Measurements from ENCODE around the gene CHSY3.

CHSY3 gene

DNA sequence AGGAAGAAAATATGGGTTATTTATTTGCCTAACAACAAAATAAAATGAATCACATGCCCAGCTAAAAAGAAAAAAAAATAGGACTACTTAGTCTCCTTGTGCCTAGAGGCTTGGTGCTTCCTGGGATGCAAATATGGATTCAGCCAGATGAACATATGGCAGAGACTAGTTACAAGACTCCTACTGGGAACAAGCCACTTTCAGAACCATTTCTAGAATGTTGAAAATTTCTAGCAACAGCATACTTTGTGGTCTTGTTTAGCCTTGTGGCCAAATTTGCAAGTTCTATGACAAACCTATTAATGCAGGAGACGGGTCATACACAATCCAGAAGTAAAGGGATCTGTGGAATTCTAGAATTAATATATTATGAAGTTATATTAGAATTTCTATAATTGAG is 198.7 kb downstream of the CHSY3 start:
- FAIRE-seq = no peak

DNA sequence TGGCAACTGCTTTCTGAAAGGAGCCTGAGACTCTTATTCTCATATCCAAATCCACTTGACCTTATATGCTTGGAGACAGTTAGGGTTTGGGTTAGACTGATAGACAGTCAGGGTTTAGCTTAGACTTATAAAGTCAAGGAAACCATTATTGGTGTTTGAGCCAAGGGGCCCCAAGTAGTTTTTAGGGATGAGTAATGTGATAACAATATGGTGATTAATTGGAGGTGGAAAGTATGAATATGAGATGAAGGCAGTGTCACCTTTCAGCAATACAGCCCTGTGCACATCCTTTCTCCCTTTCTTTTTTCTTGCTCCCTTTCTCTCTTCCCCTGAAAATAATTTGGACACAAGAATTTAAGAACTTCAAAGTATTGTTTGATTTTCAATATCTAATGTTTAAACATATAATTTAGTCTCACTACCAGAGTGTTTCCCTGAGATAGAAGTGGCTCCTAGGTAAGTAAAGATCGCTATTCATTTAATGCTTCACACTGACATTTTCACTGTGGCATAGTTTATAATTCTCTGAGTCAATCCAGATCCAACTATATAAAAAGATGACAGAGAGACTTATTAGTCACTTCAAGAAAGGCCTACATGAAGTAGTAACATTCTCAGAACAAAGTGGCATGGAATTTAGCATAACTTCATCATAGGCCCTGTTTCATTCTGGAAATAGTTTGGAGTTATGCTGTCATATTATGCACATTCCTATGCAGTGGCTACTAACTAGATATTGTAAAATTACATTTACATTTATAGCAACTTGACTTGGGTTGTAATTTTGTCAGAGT is 200.8 kb downstream of the CHSY3 start:
- no peak for FAIRE-seq

DNA sequence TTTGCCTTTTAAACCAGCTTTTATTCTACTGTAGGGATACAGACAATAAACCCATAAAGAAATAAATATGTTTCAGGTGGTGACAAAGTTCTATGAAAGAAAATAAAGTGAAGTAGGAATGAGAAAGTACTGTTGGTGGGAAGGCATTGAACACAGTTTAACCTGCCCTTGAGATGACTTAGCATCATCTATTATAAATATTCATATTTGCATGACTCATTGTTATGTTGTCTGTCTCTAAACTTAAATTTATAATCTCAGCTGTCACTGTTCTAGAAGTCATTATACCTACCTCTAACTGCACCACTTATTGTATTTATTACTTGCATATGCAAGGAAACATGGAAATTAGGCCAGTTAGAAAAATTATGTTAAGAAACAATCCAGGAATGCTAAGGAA is 202.2 kb downstream of the CHSY3 start:
- FAIRE-seq = no peak

DNA sequence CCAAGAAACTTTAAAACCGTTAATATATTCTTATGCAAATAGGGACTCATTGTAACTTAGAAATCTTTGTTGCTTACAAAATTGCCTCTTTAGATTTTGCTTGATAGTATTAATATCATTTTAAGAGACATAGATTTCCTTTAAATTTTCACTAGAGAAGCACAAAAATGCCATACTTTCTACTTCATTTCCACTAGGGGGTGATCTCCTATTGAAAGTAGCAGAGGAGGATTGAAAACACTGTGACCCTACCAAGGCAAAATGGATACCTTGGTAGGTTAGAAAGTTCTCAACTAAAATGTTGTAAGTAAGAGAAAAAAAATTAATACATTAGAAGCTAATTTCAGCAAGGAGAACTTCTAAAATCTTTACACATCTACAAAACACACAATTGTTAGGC is 204.9 kb downstream of the CHSY3 start:
- FAIRE-seq = peak; percentile 65

DNA sequence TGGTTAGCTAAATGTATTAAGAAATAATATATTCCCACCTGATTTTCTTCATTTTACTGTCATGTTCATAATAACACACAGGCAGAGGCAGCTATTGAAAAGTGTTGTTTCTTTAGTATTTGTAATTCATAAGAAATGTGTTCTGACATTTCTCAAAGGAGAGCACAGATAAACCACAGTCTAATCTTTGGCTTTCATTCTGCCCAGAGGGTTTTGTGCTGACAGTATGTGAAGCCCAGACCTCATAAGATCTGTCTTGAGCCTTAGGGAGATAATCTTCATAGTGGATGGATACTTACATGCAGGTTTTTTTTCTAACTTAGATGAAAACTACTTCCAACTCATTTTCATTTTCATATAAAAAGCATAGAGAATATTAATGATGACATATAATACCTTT is 206.1 kb downstream of the CHSY3 start:
- FAIRE-seq = no peak

DNA sequence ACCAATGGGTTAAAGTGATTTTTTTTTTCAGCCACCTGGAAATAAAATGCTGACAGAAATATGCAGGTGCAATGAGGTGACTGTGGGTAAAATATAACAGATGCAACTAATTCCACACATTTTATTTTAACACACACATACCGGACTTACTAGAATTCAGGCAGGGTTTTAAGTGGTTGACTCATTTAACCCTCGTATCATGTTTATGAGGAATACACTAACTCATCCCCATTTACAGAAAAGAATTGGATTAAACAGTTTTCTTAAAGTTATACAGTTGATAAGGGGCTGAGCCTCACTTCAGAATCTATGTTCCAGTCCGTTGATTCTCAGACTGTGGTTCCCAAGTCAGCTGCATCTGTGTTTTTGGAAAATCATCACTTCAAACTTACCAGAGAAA is 207.5 kb downstream of the CHSY3 start:
- no peak for FAIRE-seq

DNA sequence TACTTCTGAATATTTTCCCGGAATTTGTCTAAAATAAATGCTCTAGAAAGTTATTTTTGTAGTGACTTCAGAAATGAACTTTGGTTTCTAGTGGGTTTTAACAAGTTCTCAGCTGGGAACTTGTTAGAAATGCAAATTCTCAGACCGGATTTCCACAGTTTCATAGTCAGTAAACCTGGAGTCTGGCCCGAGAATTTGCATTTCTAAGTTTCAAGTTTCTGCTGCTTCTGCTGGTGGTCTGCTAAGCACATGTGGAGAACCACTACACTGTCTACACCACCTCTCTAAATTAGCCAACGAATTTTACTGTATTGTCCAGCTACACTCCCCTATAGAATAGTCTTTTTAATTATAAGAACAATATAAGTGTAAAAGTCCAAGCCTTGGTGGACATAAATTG is 208.0 kb downstream of the CHSY3 start:
- FAIRE-seq = no peak

DNA sequence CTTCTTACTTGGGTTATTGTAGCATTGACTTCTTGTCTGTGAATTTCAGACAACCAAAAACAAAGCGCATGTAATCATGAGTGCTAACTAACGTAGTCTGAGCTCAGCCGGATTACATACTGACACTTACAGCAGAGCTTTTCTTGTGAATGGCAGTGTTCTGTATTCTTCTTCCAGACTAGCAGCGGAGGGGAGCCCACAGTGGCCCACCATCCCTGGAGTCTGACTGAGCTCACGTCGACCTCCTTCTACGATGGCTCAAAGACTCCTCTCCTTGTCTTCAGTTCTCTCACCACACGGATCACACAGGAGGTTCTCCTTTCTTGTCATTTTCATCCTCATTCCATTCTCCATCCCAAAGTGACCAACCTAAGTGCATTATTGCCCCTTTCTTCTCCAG is 211.4 kb downstream of the CHSY3 start:
- FAIRE-seq = no peak

DNA sequence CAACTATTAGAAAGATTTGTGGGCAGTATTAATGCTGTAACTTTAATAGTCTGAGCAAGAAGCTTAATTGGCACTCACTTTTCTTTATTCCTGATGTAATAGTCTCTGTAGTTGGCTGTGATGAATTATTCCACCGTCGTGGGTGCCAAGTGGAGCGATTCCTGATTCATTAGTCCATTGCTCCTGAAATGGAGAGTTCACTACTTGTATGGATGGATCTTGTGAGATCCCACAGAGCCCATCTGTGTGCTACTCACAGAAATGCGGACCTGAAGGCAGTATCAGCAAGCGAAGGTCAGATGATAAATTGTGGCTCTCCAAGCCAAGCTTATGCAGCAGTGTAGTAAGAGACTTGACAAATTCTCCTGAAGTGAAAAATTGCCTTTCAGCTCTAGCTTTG is 212.2 kb downstream of the CHSY3 start:
- no peak for FAIRE-seq

DNA sequence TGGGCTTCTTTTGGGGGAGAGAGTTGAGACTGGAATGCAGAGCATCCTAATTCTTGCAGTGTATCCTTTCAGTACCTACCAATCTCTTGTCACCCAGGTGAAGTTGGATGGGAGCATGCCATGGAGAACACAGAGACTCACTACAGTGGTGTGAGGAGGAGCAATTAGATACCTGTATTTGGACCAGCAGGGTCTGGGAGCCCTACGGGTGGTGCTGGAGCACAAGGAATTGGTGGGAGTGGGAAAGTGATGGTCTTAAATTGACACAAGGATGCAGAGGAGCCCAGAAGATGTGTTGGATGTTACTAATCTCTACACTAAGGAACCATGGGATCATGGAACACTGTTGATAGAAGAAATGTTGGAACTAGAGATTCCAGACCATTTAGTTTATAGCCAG is 212.7 kb downstream of the CHSY3 start:
- no peak for FAIRE-seq

DNA sequence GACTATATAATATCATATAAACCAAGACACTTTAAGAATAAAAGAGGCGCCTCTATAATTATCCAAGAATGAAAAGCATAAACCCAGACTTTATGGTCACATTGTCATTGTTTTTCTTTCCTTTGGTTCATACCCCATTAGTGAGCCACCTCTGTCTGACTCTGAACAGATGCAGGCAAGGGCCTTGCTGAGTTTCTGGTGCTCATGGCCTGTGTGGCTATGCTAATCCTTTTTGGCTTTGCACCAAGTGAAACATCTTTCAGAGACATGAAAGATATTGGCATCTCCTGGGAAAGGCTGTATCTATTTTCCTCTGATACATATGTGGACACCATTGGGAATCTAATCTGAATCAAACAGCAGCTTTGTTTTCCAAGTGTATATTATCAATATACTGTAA is 222.5 kb downstream of the CHSY3 start:
- no peak for FAIRE-seq

DNA sequence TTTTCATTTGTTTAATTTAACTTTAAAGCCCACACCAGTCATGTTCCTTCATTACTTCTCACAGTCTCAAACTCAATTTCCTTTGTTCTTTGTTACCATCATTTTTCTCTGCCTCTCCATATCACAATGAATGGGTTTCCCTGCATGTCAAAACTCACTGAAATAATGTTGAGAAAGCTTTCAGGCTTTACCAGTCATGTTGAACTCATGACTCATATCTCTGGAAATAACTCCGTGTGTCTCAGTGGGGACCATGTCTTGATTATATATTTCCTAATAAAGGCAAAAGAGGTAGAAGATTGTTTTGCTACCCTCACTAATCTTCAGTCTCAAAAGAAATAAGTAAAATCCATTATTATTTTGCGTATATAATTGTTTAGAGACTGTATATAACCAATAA is 231.2 kb downstream of the CHSY3 start:
- FAIRE-seq = no peak

DNA sequence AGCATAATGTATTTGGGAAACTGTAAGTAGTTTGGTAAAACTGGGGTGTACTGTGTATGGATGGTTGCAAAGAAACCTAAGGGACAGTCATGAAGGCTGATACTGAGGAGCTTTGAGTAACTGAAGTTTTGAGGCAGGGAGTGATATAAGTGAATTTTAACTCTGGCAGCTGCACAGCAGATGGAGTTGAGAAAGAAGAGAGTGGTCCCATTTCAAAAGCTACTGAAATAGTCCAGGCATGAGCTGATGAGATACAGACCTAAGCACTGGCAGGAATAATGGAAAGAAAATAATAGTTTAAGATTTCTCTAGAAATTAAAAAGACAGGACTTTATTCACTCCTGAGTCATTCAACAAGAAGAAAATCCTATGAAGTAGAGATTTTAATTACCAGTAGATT is 232.0 kb downstream of the CHSY3 start:
- no peak for FAIRE-seq

DNA sequence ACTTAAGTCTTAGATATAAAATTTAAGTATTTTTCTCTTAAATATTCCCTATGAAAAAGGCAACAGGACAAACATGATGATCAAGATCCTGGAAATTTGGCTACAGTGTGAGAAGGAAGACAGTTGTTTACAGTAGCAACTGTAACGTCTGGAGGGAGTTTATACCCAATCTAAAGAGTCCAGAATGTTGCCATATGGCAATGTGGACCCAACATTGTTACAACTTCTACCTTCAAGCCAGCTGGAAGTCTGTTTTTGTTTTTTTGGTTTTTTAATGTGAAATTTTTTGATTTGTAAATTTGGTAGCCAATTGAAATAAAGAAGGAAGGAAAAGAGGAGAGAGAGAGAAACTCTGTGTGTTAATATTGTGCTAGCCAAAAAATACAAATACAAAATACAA is 233.4 kb downstream of the CHSY3 start:
- no peak for FAIRE-seq

DNA sequence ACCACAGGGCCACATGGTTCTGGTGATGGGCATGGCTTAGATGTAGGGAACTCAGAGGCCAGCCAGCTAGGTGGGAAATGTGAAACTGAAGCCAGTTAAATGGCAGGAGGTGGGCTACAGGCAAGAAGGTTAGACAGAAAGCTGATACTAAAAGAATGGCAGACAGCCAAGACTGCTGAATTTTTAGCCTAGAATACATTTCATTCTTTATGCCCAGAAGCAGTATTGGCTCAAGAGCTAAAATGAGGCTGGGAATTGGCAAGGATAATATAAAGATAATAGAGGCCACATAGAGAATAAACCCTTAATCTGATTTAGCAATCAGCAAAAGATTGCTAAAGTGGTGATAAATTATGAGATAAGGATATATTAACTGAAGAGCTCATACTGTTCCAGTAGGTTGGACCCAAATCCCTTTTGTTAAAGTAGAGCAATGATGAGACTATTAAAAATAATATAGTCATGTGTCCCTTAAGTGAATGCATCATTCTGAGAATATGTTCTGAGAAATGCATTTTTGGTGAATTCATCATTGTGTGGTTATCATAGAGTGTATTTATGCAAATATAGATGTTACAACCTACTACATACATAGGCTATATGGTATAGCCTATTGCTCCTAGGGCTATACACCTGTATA is 234.3 kb downstream of the CHSY3 start:
- no peak for FAIRE-seq

DNA sequence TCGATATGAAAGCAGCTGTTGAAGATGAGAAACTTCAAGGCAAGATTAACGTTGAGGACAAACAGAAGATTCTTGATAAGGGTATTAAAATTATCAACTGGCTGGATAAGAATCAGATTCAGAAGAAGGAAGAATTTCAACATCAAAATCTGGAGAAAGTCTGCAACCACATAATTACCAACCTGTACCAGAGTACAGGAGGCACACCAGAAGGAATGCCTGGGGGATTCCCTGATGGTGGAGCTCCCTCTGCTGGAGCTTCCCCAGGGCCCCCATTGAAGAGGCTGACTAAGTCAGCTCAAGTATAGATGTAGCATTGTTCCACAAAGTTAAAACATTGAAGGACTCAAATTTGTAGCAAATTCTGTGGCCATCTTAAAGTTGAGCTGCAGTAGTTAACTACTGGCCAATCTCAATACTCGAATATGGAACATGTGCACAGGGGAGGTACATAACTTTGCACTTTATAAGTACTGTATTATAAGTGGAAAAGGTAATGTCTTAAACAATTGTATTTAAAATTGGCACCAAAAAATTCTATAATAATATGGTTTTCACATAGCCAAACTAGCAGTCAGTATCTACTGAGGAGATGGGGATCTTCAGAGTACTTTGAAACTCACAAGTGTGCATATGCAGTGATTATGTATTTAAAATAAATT is 237.5 kb downstream of the CHSY3 start:
- no peak for FAIRE-seq

DNA sequence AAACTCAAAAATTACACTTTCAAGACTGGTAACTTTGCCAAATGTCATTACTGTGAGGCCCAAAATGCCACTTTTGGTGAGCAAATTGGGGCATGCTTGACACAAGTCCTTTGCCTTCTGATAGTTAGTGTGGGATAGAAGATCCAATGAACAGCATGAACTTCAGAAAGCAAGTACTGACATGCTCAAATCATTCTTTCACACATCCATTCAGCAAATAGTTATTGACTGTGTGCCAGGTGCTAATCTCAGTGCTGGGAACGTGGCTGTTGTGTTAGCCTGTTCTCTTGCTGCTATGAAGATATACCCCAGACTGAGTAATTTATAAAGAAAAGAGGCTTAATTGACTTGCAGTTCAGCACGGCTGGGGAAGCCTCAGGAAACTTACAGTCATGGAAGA is 247.0 kb downstream of the CHSY3 start:
- FAIRE-seq = no peak

DNA sequence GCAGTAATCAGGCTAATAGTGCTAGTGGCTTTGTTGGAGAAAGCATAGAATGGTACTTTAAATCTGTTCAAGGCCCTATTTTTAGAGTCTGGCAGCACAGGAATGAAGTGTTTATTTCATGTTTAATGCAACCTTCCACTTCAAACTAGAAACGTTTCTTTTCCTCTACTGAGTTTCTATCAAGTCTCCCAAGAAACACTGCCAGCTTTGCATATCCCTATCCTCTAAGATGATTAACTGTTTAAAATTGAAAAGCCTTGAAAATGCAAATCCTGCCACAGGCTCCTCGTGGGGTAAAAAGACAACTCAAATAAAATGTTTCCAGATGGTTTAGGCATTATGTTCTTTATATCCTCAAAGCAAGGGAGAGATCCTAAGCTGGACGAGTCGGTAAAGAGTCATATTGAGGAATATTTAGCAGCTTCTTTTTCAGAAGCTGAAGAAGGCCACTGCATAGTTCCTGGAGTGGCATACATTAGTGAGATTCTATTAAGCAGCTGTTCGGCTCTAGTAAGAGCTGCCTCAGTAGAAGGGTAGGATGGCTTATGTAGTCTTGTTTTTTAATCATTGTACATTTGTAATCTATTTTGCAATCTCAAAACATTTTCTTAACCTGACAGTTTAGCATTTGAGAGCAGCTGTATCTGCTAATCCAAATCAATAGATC is 251.2 kb downstream of the CHSY3 start:
- no peak for FAIRE-seq

DNA sequence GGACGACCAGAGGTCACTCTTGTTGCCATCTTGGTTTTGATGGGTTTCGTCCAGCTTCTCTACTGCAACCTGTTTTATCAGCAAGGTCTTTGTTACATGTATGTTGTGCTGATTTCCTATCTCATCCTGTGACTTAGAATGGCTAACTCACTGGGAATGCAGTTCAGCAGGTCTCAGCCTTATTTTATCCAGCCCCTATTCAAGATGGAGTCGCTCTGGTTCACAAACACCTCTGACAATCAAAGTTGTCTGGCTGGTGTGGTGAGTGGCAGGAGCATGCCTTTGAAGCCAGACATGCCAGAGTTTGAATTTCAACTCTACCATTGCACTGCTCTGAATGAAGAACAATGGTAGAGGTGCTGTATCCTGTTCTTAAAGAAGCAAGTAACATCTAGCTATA is 253.8 kb downstream of the CHSY3 start:
- FAIRE-seq = no peak

DNA sequence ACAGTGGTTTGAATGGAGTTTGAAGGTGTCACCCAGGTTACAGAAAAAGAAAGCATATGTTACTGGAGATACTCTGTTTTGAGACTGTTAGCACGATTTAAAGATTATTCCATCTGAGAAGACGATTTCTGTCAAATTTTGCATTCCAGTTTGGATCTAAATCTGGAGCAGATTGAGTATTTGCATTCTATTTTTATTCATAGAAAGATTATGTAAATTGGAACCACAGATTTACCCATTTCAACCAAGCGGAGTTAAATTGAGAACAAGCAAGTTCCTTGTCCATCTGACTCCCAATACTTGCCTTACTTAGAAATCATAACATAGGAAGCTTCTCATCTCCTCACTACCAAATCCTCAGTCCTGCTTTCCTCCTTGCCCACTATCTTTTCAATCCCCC is 255.7 kb downstream of the CHSY3 start:
- FAIRE-seq = no peak

DNA sequence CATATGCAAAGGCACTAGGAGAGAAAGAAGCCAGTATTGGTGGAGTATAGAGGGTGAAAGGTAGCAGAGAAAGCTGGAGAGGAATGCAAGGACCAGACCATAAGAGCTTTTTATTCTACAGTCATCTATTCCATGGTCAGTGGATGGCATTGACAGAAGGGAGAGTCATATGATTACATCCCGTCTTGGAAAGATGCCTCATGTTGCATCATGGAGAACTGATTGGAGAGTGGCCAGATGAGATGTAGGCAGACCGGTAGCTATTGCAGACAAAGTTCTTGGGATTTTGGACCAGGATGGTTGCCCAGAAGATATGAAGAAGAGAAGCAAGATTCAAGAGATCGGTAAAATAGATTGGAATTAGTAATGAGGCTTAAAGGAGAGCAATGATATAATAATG is 260.7 kb downstream of the CHSY3 start:
- FAIRE-seq = no peak

DNA sequence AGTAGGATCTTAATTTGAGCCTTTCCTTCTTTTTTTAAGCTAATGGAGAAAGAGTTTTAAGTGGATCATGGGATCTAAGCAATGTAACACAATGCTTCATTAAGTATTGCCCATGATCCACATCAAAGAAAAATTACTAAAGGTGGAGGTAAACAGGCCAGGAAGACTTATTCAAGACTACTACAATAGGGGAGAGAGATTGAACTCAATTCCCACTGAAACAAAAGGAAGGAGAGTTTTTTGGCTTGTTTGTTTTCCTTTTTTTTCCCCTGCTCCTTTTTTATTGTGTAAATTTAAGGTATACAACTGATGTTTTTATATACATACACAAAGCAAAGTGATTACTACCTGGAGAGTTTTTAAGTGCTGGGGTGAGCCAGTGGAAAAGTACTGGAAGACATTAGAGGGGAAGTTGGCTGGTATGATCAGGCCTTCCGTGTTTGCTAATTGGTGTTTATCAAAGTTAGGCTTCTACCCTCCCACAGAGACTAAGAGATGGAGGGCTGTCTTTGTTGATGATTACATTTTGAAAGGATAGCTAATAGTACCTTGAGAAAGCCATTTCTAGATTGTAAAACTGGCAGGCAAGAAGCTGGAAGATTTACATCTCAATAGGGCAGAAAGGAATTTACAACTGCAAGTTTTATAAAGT is 262.7 kb downstream of the CHSY3 start:
- FAIRE-seq = no peak

DNA sequence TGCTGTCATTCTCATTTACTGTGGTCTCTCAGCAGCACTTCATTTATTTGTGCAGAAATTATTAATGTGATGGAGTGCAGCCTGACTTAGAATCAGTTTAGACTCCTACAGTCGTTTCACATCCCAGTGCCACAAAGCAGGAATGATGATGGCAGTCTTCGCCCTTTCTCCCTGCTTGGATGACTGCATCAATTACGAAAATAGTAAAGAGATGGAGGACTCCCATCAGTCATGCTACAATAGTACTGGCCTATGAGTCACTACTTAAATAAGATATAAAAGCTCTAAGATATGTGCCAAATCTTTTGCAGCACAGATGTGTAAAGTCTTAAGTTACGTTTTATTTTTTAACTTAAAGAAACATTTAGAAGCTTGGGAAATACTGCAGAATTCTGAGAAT is 263.9 kb downstream of the CHSY3 start:
- FAIRE-seq = no peak

Data from islet of Langerhans (tissue), 1 donor.